DND-41 (cell line): ENCODE measurements around the gene RRP15.

ENCODE experiments used
- EZH2 ChIP-seq: IDR thresholded peaks from 3 replicates; pipeline ENCODE4 v1.6.1; 2012; ENCODE audit warnings: borderline replicate concordance, low read depth, mild to moderate bottlenecking, moderate library complexity, low read length, inconsistent platforms; ENCODE audit not compliant: severe bottlenecking
- TF ChIP-seq, protein P1 (sequence below): IDR thresholded peaks from 2 replicates; pipeline ENCODE4 v1.5.1; 2012; ENCODE audit warnings: borderline replicate concordance, low read length, moderate library complexity, mild to moderate bottlenecking; ENCODE audit not compliant: poor library complexity, severe bottlenecking; ENCODE audit errors: extremely low read depth

DNA sequence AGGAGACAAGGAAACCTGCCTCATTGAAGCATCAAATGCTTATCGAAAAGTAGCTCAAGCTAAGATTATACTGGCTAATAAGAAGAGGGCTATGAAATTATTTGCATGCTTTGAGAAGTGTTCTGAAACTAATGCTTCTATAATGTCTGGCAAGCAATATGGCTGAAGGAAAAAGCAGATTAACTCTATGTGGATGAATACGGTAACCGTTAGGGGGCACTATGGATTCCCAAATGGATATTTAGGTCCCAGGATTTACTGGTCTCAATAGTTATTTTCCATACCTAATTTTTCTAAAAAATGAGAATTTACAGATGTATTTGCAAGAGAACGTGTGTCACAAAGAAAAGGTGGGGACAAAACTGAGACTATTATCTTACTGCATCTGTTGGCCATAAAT lies 34.6 kb upstream of the RRP15 start:
- TF ChIP-seq, protein P1, sequence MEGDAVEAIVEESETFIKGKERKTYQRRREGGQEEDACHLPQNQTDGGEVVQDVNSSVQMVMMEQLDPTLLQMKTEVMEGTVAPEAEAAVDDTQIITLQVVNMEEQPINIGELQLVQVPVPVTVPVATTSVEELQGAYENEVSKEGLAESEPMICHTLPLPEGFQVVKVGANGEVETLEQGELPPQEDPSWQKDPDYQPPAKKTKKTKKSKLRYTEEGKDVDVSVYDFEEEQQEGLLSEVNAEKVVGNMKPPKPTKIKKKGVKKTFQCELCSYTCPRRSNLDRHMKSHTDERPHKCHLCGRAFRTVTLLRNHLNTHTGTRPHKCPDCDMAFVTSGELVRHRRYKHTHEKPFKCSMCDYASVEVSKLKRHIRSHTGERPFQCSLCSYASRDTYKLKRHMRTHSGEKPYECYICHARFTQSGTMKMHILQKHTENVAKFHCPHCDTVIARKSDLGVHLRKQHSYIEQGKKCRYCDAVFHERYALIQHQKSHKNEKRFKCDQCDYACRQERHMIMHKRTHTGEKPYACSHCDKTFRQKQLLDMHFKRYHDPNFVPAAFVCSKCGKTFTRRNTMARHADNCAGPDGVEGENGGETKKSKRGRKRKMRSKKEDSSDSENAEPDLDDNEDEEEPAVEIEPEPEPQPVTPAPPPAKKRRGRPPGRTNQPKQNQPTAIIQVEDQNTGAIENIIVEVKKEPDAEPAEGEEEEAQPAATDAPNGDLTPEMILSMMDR = no peak
- no peak for TF ChIP-seq EZH2
